ENCODE data around the gene DEFB121.

GRCh38 chr20:31440012-31440659 lies 34.1 kb upstream of the DEFB121 start, which contains the start of gene DEFB123:
- TF ChIP-seq EZH2 (IDR thresholded peaks at IDR 0.05; ENCODE audit: borderline replicate concordance) (no peak), CTCF (IDR thresholded peaks at IDR 0.05; ENCODE audit: poor library complexity) (no peak)
